ENCODE data around the gene FOS. TPM values are rescaled to one million over a fixed set of nuclear protein-coding genes. Genes with fewer than 3 reads are reported as not detected.

FOS gene
- total RNA-seq, 1 donor from 2014 or later, result 2.7 TPM

- H3K4me3 ChIP-seq (ENCODE audit: low read depth, low read length), result peak overlapping the region; percentile 47
- no peak for DNase-seq (ENCODE audit: low read depth)
- TF ChIP-seq, protein P1, sequence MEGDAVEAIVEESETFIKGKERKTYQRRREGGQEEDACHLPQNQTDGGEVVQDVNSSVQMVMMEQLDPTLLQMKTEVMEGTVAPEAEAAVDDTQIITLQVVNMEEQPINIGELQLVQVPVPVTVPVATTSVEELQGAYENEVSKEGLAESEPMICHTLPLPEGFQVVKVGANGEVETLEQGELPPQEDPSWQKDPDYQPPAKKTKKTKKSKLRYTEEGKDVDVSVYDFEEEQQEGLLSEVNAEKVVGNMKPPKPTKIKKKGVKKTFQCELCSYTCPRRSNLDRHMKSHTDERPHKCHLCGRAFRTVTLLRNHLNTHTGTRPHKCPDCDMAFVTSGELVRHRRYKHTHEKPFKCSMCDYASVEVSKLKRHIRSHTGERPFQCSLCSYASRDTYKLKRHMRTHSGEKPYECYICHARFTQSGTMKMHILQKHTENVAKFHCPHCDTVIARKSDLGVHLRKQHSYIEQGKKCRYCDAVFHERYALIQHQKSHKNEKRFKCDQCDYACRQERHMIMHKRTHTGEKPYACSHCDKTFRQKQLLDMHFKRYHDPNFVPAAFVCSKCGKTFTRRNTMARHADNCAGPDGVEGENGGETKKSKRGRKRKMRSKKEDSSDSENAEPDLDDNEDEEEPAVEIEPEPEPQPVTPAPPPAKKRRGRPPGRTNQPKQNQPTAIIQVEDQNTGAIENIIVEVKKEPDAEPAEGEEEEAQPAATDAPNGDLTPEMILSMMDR (conservative IDR thresholded peaks at IDR 0.05; ENCODE audit: low read depth, low read length), result peak; percentile 24
Measured at GRCh38 chr14:75259510-75259855, 19.1 kb upstream of the FOS start.

GRCh38 chr14:75260025-75260763, 18.4 kb upstream of the FOS start:
- no peak for DNase-seq (ENCODE audit: low read depth)
- TF ChIP-seq, protein P1 (conservative IDR thresholded peaks at IDR 0.05; ENCODE audit: low read depth, low read length), result no peak
- no peak overlapping the region for H3K4me3 ChIP-seq (ENCODE audit: low read depth, low read length)

GRCh38 chr14:75261820-75262219, 16.8 kb upstream of the FOS start:
- no peak for DNase-seq (ENCODE audit: low read depth)
- no peak overlapping the region for H3K4me3 ChIP-seq (ENCODE audit: low read depth, low read length)
- TF ChIP-seq, protein P1 (conservative IDR thresholded peaks at IDR 0.05; ENCODE audit: low read depth, low read length), result no peak

DNA sequence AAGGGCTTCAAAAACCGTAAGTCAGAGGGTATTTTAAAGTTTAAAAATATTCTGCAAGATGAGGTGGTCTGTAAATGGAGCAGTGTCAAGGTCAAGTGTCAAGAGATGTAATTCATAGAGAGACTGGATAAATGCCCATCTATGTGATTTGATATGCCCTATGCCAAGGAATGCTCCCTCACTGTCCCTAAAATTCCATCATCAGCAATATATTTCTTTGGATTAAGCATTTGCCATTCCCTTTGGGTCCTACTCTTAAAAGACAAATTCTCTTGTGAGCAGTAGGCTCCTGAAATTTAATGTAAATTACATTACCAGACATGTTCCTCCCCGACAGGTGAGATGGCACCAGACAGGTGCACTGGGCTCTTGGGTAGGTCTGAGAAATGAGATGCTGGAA, 16.0 kb upstream of the FOS start:
- TF ChIP-seq, protein P1 (conservative IDR thresholded peaks at IDR 0.05; ENCODE audit: low read depth, low read length), result no peak
- no peak overlapping the region for H3K4me3 ChIP-seq (ENCODE audit: low read depth, low read length)
- DNase-seq (ENCODE audit: low read depth), result no peak

GRCh38 chr14:75264036-75264435, 14.6 kb upstream of the FOS start:
- no peak overlapping the region for H3K4me3 ChIP-seq (ENCODE audit: low read depth, low read length)
- TF ChIP-seq, protein P1 (conservative IDR thresholded peaks at IDR 0.05; ENCODE audit: low read depth, low read length), result no peak
- no peak for DNase-seq (ENCODE audit: low read depth)

GRCh38 chr14:75267141-75267721, 11.4 kb upstream of the FOS start:
- TF ChIP-seq, protein P1 (conservative IDR thresholded peaks at IDR 0.05; ENCODE audit: low read depth, low read length), result no peak
- H3K4me3 ChIP-seq (ENCODE audit: low read depth, low read length), result no peak overlapping the region
- no peak for DNase-seq (ENCODE audit: low read depth)
